Progenitor cell of endocrine pancreas (in vitro differentiated cells): Measurements from ENCODE around the gene ZNF618. TPM values are rescaled to one million over a fixed set of nuclear protein-coding genes. Genes with fewer than 3 reads are reported as not detected.
"Not testable (repeated sequence)": the region's sequence is repeated elsewhere in the genome, so short reads cannot be mapped to it uniquely, and the experiment has no call there.

Experiments
- DNase-seq: peaks from one replicate; pipeline ENCODE4 v3.0.0; 2021; ENCODE audit warnings: low spot score; ENCODE audit not compliant: unreplicated experiment
- H3K27ac Mint-ChIP-seq: 2 replicates; pipeline ENCODE4 v1.8.0; 2021; ENCODE audit warnings: mild to moderate bottlenecking, moderate library complexity, mixed read lengths
- H3K27me3 Mint-ChIP-seq: 2 replicates; pipeline ENCODE4 v1.8.0; 2021; ENCODE audit warnings: mixed read lengths
- H3K36me3 Mint-ChIP-seq: 2 replicates; pipeline ENCODE4 v1.8.0; 2022; ENCODE audit warnings: mixed read lengths; ENCODE audit not compliant: insufficient read depth
- H3K4me1 Mint-ChIP-seq: 2 replicates; pipeline ENCODE4 v1.8.0; 2021; ENCODE audit warnings: low read depth, mixed read lengths
- H3K4me3 Mint-ChIP-seq: 2 replicates; pipeline ENCODE4 v1.8.0; 2021; ENCODE audit warnings: low read depth, mild to moderate bottlenecking, moderate library complexity, mixed read lengths
- H3K9me3 Mint-ChIP-seq: 2 replicates; pipeline ENCODE4 v1.8.0; 2021; ENCODE audit warnings: low read depth, mixed read lengths
- CTCF ChIP-seq: fragments of 200-600 bp; sonication (generic); IDR thresholded peaks from one replicate; pipeline ENCODE4 v1.5.0; 2021; ENCODE audit warnings: antibody characterized with exemption, mild to moderate bottlenecking; ENCODE audit not compliant: unreplicated experiment
- total RNA-seq: library from RNA; stranded (reverse); gene quantifications from 2 replicates; pipeline ENCODE4 v1.2.1, GENCODE V29; 2021

ZNF618 gene
- total RNA-seq, 1 donor from 2014 or later: 85.8 TPM

- no peak for DNase-seq
- Mint-ChIP-seq H3K9me3 (peaks cover 10% of the 10 kb centered on the region), H3K27me3 (no peaks in the 10 kb centered on the region), H3K27ac (peak overlapping the region; percentile 98), H3K4me3 (peak overlapping the region; percentile 18), H3K36me3 (peaks cover 6% of the 10 kb centered on the region), H3K4me1 (peaks cover 61% of the 10 kb centered on the region)
- TF ChIP-seq CTCF: no peak
Observed at GRCh38 chr9:114081441-114082016, 205.4 kb downstream of the ZNF618 start.

GRCh38 chr9:114082017-114082762 is 206.1 kb downstream of the ZNF618 start:
- peak; percentile 83 for DNase-seq
- Mint-ChIP-seq H3K4me1 (peaks cover 55% of the 10 kb centered on the region), H3K4me3 (no peak overlapping the region), H3K27me3 (no peaks in the 10 kb centered on the region), H3K36me3 (peaks cover 8% of the 10 kb centered on the region), H3K27ac (peak overlapping the region; percentile 98), H3K9me3 (peaks cover 15% of the 10 kb centered on the region)
- TF ChIP-seq CTCF: peak; percentile 88

DNA sequence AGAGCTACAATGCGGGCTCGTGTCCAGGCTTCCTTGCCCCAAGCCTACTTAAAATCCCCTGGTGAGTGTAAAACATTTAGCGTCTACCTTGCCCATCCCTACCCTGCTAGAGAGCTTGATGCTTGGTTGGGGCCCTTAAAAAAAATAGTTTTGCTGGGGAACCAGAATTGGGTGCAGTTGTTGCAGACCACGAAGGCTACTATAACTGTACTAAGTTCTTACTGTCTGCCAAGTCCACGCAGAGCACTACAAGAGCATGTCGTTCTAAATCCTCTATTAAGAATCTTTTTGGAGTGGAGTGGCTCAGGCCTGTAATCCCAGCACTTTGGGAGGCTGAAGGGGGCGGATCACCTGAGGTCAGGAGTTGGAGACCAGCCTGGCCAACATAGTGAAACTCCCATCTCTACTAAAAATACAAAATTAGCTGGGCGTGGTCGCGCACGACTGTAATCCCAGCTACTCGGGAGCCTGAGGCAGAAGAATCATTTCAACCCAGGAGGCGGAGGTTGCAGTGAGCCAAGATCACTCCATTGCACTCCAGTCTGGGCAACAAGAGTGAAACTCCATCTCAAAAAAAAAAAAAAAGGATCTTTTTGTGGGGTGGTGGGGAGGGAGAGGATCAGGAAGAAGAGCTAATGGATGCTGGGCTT is 206.8 kb downstream of the ZNF618 start:
- H3K4me3 Mint-ChIP-seq, DNase-seq, H3K27me3 Mint-ChIP-seq, H3K36me3 Mint-ChIP-seq: not testable (repeated sequence)
- peak overlapping the region; percentile 88 for H3K27ac Mint-ChIP-seq
- H3K9me3 Mint-ChIP-seq: peaks cover 16% of the 10 kb centered on the region
- peaks cover 48% of the 10 kb centered on the region for H3K4me1 Mint-ChIP-seq

DNA sequence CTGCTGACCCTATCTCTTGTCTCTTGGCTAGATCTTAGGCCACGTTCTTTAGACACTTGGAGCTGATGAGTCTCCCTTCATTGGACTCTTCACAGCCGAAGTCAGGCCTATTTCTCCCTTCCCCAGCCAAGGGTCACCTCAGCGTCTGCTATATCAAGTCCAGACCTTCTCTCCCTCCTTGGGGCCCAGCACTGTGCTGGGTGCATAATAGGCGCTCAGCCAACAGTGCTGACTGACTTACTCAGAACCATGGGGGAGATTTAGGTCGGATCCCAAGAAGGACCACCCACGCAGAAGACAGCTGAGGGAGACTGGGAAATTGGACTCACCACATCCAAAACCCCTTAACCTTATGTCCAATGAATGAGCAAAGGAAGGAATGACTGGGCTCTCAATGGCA is 207.6 kb downstream of the ZNF618 start:
- H3K36me3 Mint-ChIP-seq: peaks cover 10% of the 10 kb centered on the region
- no peak overlapping the region for H3K4me3 Mint-ChIP-seq
- H3K27ac Mint-ChIP-seq: no peak overlapping the region
- peaks cover 44% of the 10 kb centered on the region for H3K4me1 Mint-ChIP-seq
- DNase-seq: no peak
- H3K27me3 Mint-ChIP-seq: no peaks in the 10 kb centered on the region
- TF ChIP-seq CTCF: no peak
- H3K9me3 Mint-ChIP-seq: peaks cover 16% of the 10 kb centered on the region

- peaks cover 9% of the 10 kb centered on the region for H3K36me3 Mint-ChIP-seq
- no peaks in the 10 kb centered on the region for H3K27me3 Mint-ChIP-seq
- H3K4me3 Mint-ChIP-seq: no peak overlapping the region
- peaks cover 40% of the 10 kb centered on the region for H3K4me1 Mint-ChIP-seq
- H3K9me3 Mint-ChIP-seq: peaks cover 16% of the 10 kb centered on the region
- no peak for DNase-seq
- no peak for TF ChIP-seq CTCF
- no peak overlapping the region for H3K27ac Mint-ChIP-seq
Observed at GRCh38 chr9:114084282-114085073, 208.4 kb downstream of the ZNF618 start.
